Esophagus mucosa (tissue), 1 donor: ENCODE data around the gene CACNA1I. TPM values are rescaled to one million over a fixed set of nuclear protein-coding genes. Genes with fewer than 3 reads are reported as not detected.

Source experiments
- ATAC-seq: fragments of 200-7000 bp; cut with Tn5 transposase; one replicate; pipeline ENCODE4 v1.9.1; 2020
- total RNA-seq: library from RNA; stranded (reverse); gene quantifications from one replicate; pipeline ENCODE4 v1.2.4, GENCODE V29; 2023
- donor health status: DM: yes; HTN: yes; CAD: no.

The CACNA1I gene
- total RNA-seq, 1 donor from 2014 or later: 0.08 TPM

GRCh38 chr22:39535831-39536449, 34.6 kb upstream of the CACNA1I start:
- ATAC-seq: no peak

GRCh38 chr22:39536711-39537110, 33.8 kb upstream of the CACNA1I start:
- ATAC-seq: no peak

- ATAC-seq: no peak
These were observed 32.6 kb upstream of the CACNA1I start for GRCh38 chr22:39537975-39538374.

- no peak for ATAC-seq
These were observed 27.5 kb upstream of the CACNA1I start for GRCh38 chr22:39543095-39543494.

- ATAC-seq: peak; percentile 39
These were observed 24.9 kb upstream of the CACNA1I start for GRCh38 chr22:39545386-39546365.

- ATAC-seq: no peak
These were observed 23.5 kb upstream of the CACNA1I start for GRCh38 chr22:39546889-39547586.

GRCh38 chr22:39547587-39547947, 23.0 kb upstream of the CACNA1I start:
- ATAC-seq: no peak

- no peak for ATAC-seq
These were observed 17.1 kb upstream of the CACNA1I start for GRCh38 chr22:39553429-39553828.

- ATAC-seq: no peak
These were observed 16.4 kb upstream of the CACNA1I start for GRCh38 chr22:39554151-39554550.

GRCh38 chr22:39556970-39557841, 13.3 kb upstream of the CACNA1I start:
- no peak for ATAC-seq

GRCh38 chr22:39558254-39558727, 12.3 kb upstream of the CACNA1I start:
- ATAC-seq: no peak

- ATAC-seq: peak; percentile 10
These were observed 11.6 kb upstream of the CACNA1I start for GRCh38 chr22:39558950-39559349.

- ATAC-seq: peak; percentile 7
These were observed 11.0 kb upstream of the CACNA1I start for GRCh38 chr22:39559456-39560105.

- ATAC-seq: no peak
These were observed 10.4 kb upstream of the CACNA1I start for GRCh38 chr22:39560127-39560526.

- ATAC-seq: no peak
These were observed 7.6 kb upstream of the CACNA1I start for GRCh38 chr22:39562839-39563489.

GRCh38 chr22:39563571-39564428, 6.8 kb upstream of the CACNA1I start:
- ATAC-seq: no peak

GRCh38 chr22:39565414-39565944, 5.1 kb upstream of the CACNA1I start:
- ATAC-seq: no peak

GRCh38 chr22:39567135-39567946, 3.2 kb upstream of the CACNA1I start:
- ATAC-seq: peak; percentile 54
